GM19099 (cell line): ENCODE results near the gene IFIT2.

ENCODE experiments used
- POLR2A ChIP-seq: IDR thresholded peaks from 3 replicates; pipeline ENCODE4 v1.6.1; 2011; ENCODE audit warnings: low read depth; ENCODE audit not compliant: insufficient read length; ENCODE audit errors: extremely low read depth

The IFIT2 gene

DNA sequence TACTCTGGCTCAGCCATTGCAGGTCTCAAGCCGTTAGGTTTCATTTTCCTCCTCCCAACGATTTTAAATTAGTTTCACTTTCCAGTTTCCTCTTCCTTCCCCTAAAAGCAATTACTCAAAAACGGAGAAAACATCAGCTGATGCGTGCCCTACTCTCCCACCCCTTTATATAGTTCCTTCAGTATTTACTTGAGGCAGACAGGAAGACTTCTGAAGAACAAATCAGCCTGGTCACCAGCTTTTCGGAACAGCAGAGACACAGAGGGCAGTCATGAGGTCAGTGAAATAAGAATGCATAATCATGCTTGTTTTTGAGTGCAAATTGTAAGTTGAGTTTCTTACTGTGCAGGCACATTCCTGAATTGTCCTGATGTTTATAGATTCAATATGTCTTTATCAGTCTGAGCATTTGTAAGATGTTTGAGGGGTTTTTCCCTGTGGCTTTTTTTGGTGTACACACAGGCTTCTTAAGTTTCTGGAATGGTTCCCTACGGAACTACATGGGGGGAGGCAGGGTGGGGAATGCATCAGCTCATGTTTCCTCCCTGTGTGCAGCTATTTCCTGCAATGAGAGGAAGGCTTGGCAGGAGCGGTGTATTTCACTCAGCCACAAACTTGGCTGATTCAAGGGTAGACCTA is 26.1 kb downstream of the IFIT2 start, which contains the start of gene IFIT3:
Gene IFIT3, plus strand, starts transcription at position 195 of the 639 bp plus-strand sequence. Its CDS starts 77 bp downstream, at position 272.
- TF ChIP-seq POLR2A: peak; percentile 80

DNA sequence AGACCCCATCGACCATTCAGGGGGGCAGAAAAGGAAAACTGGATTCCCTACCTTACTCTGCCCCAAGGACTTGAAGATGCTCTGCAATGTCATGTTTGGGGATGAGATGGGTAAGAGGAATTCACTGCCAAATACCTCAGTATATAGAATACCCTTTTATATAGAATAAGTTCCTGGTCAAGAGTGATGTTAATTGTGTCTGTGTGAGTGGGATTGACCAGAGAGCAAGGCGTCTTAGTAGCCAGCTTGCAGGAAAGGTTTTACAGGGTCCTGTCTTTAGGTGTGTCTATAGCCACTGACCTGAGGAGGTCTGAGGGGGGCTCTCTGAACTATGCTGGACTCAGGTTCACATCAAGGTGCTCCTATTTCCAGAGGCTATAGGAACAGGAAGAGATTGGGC is 27.3 kb downstream of the IFIT2 start:
- TF ChIP-seq POLR2A: no peak

DNA sequence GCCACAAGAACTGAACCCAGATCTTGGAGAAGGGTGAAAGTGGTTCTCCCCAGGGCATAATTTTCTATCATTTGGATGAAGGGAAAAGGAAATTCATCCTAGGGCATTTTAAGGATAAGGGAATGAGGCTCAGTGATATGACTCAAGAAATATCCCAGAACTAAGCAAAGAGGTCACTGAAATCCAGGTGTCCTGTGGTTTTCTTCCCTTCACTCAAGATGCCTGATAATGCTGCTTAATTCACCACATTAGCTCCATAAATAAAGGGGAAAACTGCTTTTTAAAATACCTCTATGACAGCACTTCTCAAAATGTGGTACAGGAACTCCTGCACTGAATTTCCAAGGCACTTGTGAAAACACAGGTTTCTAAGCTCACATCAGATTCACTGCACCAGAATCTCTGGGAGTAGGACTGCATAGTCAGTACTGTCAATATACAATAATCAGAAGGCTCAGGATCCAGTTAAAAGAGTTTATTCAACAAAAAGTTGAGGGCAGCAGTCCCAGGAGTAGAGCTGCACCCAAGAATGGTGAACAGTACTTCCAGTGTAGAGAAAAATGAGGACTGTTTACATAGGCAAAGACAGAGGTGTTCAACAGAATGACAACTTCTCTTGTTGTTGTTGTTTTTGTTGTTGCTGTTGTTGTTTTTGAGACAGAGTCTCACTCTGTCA is 28.8 kb downstream of the IFIT2 start:
- no peak for TF ChIP-seq POLR2A

DNA sequence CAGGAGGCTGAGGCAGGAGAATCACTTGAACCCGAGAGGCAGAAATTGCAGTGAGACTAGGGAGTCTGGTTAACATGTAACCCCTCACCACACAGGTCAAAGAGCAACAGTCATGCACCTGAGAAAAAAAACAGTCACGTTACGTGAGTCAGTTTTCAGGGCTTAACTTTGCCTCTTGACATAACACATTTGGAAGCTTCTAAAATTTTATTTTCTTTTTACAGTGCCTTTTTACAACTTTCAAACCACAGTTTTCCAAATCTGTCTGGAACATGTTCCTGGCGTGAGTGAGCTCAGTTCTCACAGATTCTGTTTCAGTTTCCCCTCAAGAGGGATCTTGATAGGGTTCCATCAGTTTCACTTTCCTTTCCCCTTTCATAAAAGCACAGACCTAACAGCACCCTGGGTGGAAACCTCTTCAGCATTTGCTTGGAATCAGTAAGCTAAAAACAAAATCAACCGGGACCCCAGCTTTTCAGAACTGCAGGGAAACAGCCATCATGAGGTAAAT is 30.3 kb downstream of the IFIT2 start:
- TF ChIP-seq POLR2A: peak; percentile 65

DNA sequence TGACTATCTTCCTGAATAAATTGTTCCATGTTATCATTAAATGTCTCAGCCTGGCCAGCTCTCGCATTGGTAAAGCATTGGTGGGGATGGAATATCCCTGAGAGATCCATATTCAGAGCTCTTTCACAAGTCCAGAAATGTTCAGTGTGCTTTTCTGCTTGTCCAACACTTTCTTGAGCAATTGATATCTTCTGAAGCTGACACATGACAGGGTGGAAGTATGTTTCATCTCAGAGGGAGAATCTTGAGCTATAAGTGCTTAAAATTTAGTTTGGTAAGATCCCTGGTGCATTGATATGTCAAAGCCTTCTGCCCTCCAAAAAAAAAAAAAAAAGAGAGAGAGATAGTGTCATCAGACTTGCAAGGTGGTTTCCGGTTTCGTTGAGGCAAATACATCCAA is 33.4 kb downstream of the IFIT2 start:
- TF ChIP-seq POLR2A: peak; percentile 17

DNA sequence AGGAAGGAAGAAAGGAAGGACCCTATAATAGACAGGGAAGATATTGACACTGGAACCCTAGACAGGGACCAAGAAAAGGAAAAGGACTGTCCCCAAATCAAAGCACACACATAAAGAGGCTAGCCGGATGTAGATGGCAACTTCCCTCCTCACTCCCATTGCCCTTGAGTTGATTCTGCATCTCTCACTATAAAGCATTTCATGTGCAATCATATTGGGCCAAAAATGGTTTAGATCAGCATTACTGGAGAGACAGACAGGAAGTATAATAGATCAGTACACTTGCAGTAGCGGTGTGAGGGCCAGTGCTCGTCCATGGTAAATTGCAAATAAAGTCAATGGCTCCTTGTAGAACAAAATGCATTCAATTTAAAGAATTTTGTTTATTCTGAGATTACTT is 34.4 kb downstream of the IFIT2 start:
- TF ChIP-seq POLR2A: no peak

DNA sequence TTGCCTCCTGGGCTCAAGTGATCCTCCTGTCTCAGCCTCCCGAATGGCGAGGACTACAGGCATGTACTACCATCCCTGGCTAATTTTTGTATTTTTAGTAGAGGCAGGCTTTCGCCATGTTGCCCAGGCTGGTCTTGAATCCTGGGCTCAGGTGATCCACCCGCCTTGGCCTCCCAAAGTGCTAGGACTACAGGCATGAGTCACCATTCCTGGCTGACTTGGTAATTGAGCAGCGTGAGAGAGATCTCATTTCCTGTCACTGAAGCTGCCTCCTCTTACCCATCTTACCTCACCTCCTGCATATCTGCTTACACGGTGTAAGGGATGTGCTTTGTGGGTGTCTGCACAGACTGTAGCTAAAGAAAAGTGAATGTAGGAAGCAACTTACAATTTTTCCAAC is 35.6 kb downstream of the IFIT2 start:
- TF ChIP-seq POLR2A: no peak

DNA sequence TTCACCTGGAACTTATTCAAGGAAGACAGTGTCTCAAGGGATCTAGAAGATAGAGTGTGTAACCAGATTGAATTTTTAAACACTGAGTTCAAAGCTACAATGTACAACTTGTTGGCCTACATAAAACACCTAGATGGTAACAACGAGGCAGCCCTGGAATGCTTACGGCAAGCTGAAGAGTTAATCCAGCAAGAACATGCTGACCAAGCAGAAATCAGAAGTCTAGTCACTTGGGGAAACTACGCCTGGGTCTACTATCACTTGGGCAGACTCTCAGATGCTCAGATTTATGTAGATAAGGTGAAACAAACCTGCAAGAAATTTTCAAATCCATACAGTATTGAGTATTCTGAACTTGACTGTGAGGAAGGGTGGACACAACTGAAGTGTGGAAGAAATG is 36.9 kb downstream of the IFIT2 start:
- peak; percentile 11 for TF ChIP-seq POLR2A

DNA sequence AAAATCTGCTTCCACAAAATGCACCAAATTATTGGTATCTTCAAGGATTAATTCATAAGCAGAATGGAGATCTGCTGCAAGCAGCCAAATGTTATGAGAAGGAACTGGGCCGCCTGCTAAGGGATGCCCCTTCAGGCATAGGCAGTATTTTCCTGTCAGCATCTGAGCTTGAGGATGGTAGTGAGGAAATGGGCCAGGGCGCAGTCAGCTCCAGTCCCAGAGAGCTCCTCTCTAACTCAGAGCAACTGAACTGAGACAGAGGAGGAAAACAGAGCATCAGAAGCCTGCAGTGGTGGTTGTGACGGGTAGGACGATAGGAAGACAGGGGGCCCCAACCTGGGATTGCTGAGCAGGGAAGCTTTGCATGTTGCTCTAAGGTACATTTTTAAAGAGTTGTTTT is 38.0 kb downstream of the IFIT2 start:
- no peak for TF ChIP-seq POLR2A

DNA sequence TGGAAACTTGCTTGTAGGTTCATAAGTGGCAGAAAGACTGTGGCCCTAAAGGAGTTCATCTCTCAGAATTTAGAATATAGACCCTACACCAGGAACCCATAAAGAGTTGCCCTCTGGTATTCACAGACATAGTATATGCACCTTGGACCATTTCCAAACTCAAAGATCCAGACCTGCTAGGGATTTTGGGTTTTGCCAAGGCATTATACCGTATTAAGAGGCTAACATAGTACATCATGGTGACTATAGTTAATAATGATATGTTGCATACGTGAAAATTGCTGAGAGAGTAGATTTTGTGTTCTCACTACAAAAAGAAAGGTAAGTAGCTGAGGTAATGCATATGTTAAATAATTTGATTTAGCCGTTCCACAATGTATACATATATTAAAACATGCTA is 39.8 kb downstream of the IFIT2 start:
- no peak for TF ChIP-seq POLR2A

DNA sequence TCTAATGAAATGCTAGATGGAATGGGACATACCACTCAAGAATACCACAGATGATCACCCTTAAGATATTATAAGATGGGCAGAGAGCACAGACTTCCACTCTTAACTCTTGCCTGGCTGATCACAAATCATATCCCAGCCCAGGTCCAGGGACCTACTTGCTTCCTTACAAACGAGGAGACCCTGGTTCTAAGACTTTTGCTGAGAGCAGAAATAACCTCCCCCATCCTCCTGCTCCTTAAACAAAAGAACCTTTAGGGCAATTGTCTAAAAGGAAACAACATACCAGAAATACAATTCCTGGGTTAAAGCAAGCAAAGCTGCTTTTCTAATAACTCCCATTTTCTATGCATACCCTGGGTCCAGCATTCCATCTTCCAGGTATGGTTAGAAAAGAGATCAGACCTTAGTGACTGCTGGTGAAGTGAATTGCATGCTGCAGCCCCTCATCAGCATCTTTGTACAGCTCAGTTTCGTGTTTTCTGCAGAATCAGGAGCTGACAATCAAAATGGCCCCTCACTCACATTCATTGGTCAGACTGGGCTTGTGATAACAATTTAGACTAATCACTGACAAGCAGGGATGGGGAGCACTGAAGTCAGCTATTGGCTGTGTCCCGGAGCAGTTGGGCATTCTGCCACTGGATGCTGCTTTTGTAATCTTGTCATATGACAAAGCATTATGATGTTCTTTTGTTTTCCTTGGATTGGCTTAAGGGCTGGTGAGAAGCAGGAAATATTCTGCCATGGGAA is 40.5 kb downstream of the IFIT2 start:
- TF ChIP-seq POLR2A: no peak

DNA sequence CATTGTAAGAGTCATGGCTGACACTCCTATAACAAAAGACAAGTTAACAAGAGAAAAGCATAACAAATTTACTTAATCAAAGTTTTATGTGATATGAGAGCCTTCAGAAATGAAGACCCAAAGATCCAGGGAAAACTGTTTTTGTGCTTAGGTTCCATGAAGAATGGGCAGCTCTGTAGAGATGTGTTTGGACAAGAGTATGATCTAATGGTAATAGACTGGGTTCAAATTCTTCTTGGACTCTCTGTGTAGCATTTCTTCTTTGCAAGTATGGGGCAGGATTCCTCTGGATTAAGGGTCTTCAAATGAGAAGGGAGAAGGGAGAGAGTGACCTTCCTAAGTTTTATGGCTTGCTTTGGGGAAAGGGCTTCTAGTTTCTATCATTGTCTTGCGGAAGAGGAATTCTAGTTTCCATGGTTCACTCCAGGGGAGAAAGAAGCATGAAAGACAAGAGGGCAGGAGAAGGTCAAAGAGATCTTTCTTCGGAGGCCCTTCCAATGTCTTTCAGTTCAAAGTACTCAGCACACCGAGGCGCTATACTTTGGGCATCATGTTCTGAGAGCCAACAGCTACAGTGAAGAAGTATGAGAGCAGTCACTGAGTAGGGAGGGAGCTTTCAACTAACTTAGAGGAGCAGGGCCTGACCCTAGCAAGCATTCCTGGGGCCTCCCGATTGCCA is 41.4 kb downstream of the IFIT2 start:
- no peak for TF ChIP-seq POLR2A

DNA sequence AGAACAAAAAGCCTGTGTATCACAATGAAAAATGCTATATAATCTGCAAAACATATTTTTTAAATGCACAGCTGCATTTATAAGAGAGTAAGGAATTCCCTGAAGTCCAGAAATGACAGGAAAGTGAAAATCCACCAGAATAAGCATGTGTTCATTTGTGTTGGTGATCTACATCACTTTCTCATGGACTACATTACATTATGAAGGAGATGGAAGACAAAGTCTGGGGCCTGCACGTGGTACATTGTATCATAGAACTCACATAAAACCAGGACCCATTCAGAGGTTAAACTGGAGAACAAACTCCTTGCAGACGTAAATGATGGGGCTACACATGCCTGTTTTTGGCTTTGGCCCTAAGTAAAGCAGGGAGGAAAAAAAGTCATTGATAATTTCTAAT is 42.3 kb downstream of the IFIT2 start:
- TF ChIP-seq POLR2A: no peak

DNA sequence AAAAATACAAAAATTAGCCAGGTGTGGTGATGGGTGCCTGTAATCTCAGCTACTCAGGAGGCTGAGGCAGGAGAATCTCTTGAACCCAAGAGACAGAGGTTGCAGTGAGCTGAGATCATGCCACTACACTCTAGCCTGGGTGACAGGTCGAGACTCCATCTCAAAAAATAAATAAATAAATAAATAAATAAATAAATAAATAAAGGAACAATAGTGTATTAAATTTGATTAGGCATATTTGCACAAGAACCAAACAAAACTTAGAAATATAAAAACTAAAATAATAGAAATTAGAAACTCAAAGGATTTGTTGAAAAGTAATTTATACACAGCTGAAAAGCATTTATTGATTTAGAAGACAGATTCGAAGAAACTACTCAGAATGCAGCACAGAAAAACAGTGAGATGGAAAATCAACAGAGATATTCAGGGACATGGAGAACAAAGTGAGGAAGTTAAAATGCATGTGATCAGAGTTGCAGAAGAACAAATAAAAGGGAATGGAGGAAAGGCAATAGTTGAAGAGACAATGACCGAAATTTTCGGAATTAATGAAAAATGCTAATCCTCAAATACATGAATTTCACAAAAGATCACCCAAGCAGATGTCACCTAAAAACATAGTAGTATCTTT is 43.6 kb downstream of the IFIT2 start:
- TF ChIP-seq POLR2A: no peak
